A549 treated with CORT108297 at 1 μM for 4 hours (cell line): ENCODE data around the gene PAQR9. TPM values are rescaled to one million over a fixed set of nuclear protein-coding genes. Genes with fewer than 3 reads are reported as not detected.

Experiments used
- total RNA-seq: library from RNA; stranded (reverse); fragments of 200-300 nt; extraction: Qiagen RNA extraction; gene quantifications from 5 replicates; pipeline ENCODE4 v1.2.3, GENCODE V29; 2022

Gene PAQR9, protein sequence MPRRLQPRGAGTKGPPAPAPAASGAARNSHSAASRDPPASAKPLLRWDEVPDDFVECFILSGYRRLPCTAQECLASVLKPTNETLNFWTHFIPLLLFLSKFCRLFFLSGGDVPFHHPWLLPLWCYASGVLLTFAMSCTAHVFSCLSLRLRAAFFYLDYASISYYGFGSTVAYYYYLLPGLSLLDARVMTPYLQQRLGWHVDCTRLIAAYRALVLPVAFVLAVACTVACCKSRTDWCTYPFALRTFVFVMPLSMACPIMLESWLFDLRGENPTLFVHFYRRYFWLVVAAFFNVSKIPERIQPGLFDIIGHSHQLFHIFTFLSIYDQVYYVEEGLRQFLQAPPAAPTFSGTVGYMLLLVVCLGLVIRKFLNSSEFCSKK
- 3.0 to 3.7 TPM (median 3.2 TPM) in 5 replicates for total RNA-seq

GRCh38 chr3:142963516-142964448 lies at the start of gene PAQR9:
Gene PAQR9 (minus strand): TSS chr3:142963674. CDS start chr3:142963336, 338 bp downstream.

GRCh38 chr3:143001369-143002082 lies 38.1 kb upstream of the PAQR9 start, which contains the start of gene U2SURP:
Gene U2SURP (plus strand): TSS chr3:143001570. CDS start chr3:143001629, 59 bp downstream.

Other genes with a start within 250 kb of the PAQR9 start
- gene TRPC1, start 239.6 kb downstream of the PAQR9 start, total RNA-seq = 5.2 to 9.4 TPM (median 8.2 TPM) in 5 replicates
- gene PCOLCE2, start 74.6 kb downstream of the PAQR9 start, total RNA-seq = 28.4 to 37.5 TPM (median 29.0 TPM) in 5 replicates
- 70.4 to 115 TPM (median 84.6 TPM) in 5 replicates for gene U2SURP, start 37.9 kb upstream of the PAQR9 start, total RNA-seq
- 0.55 to 0.99 TPM (median 0.79 TPM) in 5 replicates for gene CHST2, start 156.1 kb upstream of the PAQR9 start, total RNA-seq